ENCODE results near the gene IRX1. TPM values are rescaled to one million over a fixed set of nuclear protein-coding genes. Genes with fewer than 3 reads are reported as not detected.

The IRX1 gene
- total RNA-seq, 6 donors from 2014 or later: 12.1 to 35.1 (median 18.2) TPM

DNA sequence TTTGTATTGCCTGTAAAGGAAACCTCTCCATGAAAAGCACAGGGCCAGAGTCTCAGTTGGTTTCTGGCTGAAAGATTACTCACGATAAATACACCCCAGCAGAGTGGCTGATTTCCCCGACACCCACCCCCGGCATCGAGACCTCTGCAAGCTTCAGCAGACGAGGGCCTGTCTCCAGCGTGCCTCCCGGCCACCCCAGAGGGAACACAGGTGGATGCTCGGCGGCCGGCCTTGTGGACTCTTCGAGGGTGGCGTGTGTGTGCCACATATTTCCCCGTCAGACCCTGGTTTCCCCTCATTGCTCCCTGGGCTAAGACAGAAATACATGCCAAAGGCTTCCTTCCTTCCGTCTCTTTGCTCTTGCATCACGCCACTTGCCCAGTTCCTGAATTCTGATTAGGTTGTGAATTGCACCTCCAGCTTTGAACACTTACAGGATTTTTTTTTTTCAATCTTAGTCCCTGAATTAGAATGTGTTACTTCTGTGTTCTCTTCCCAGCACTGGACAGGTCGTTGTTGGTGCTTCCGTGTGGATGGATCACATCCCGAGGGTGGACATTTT, 13.6 kb downstream of the IRX1 start:
- 64 to 69% methylated on average over 18 of the region's 18 CpGs for WGBS, 2 donors
- Histone ChIP-seq H3K27me3 (peaks cover 0 to 2% (median 0%) of the 10 kb centered on the region in 4 donors), H3K27ac (no peak overlapping the region), H3K4me1 (no peaks in the 10 kb centered on the region), H3K9me3 (no peaks in the 10 kb centered on the region), H3K36me3 (no peaks in the 10 kb centered on the region), H3K4me3 (no peak overlapping the region)
- no peak for ATAC-seq (ENCODE audit: low FRiP score in 2 of 2)
- DNase-seq: peak in 1 of 2 donors; percentile 63
- TF ChIP-seq, protein P1, sequence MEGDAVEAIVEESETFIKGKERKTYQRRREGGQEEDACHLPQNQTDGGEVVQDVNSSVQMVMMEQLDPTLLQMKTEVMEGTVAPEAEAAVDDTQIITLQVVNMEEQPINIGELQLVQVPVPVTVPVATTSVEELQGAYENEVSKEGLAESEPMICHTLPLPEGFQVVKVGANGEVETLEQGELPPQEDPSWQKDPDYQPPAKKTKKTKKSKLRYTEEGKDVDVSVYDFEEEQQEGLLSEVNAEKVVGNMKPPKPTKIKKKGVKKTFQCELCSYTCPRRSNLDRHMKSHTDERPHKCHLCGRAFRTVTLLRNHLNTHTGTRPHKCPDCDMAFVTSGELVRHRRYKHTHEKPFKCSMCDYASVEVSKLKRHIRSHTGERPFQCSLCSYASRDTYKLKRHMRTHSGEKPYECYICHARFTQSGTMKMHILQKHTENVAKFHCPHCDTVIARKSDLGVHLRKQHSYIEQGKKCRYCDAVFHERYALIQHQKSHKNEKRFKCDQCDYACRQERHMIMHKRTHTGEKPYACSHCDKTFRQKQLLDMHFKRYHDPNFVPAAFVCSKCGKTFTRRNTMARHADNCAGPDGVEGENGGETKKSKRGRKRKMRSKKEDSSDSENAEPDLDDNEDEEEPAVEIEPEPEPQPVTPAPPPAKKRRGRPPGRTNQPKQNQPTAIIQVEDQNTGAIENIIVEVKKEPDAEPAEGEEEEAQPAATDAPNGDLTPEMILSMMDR (IDR thresholded peaks at IDR 0.05): no peak
- TF ChIP-seq EP300 (IDR thresholded peaks at IDR 0.05): no peak
- no peak for TF ChIP-seq POLR2AphosphoS5 (IDR thresholded peaks at IDR 0.05)
- no peak for TF ChIP-seq POLR2A (IDR thresholded peaks at IDR 0.05)

DNA sequence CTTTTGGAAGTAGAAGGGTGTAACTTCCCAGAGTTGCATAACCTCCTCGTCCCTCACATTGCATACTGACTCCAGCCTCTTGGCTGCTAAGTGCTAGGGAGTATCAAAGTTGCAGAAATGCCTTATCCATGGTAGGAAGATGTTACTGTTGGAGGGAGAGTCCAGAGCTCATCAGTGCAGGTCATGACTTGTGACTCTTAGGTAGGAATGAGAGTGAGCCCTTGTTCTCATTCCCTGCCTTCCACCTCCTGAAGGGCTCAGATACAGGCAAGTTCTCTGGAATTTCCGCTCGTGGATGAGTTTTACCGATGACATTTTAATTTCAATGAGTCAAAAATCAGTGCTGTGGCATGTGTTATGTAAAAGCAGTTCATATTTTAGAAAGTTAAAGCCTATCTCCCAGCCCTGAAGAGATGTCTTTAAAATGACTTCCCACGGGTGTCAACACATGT, 17.0 kb downstream of the IRX1 start:
- peak in 1 of 2 donors; percentile 53 for ATAC-seq (ENCODE audit: low FRiP score in 2 of 2)

DNA sequence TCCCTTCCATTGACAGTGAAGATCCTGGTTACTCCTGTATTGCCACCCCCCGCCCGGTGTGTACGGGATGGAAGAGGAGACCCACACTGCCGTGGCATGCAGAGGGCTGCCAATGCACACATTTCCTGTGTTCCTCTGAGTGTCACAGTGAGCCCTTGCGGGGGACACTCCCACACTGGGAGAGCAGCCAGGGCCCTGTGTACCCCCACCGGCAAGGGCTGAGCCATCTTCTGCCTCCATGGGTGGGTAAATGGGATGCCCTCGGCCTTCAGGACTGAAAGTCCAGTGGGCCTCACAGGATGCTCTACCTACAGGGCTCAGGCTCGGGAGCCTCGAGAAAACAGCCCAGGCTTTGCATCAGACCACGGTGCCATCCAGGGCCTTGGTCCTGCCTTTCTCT, 18.1 kb downstream of the IRX1 start:
- ATAC-seq (ENCODE audit: low FRiP score in 2 of 2): no peak
- Histone ChIP-seq H3K27ac (no peak overlapping the region), H3K4me1 (no peaks in the 10 kb centered on the region), H3K4me3 (no peak overlapping the region), H3K36me3 (no peaks in the 10 kb centered on the region), H3K9me3 (no peaks in the 10 kb centered on the region), H3K27me3 (no peaks in the 10 kb centered on the region)
- WGBS, 2 donors: 73 to 87% methylated on average over 3 to 10 of the region's 10 CpGs
- no peak for DNase-seq
- TF ChIP-seq, protein P1 (IDR thresholded peaks at IDR 0.05): no peak
- no peak for TF ChIP-seq POLR2AphosphoS5 (IDR thresholded peaks at IDR 0.05)
- no peak for TF ChIP-seq POLR2A (IDR thresholded peaks at IDR 0.05)
- no peak for TF ChIP-seq EP300 (IDR thresholded peaks at IDR 0.05)

More for the DNA sequence above, 17.0 kb downstream of the IRX1 start:
- no peak overlapping the region for H3K27ac ChIP-seq
- H3K9me3 ChIP-seq: no peaks in the 10 kb centered on the region
- no peaks in the 10 kb centered on the region for H3K36me3 ChIP-seq
- no peak overlapping the region for H3K4me3 ChIP-seq
- no peaks in the 10 kb centered on the region for H3K4me1 ChIP-seq
- DNase-seq: no peak
- 70 to 78% methylated on average over 5 of the region's 5 CpGs for WGBS, 2 donors
- H3K27me3 ChIP-seq: no peaks in the 10 kb centered on the region
- TF ChIP-seq, protein P1 (IDR thresholded peaks at IDR 0.05): no peak

DNA sequence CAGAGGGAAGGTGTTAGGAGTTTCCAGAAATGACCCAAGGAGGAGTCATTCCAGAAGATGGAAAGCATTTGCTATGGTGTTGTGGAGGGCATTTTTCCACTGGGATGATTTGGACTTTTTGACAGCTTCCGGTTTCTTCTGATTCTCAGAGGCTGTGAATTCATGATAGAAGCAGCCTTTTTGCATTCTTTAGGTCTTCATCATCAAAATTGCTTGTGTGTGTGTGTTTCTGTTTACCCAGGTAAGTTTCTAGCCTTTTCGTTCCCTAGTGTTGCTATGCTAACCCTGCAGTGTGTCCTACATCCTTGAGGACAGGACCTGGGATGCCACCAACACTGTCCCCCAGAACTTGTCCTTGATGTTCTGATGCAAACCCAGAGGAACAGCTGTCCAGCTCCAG, 19.6 kb downstream of the IRX1 start:
- 70 to 74% methylated on average over 2 of the region's 2 CpGs for WGBS, 2 donors
- ATAC-seq (ENCODE audit: low FRiP score in 2 of 2) (no peak), DNase-seq (no peak)
- no peaks in the 10 kb centered on the region for H3K36me3 ChIP-seq
- no peaks in the 10 kb centered on the region for H3K9me3 ChIP-seq
- H3K27me3 ChIP-seq: no peaks in the 10 kb centered on the region
- TF ChIP-seq POLR2AphosphoS5 (IDR thresholded peaks at IDR 0.05) (no peak), POLR2A (IDR thresholded peaks at IDR 0.05) (no peak), EP300 (IDR thresholded peaks at IDR 0.05) (no peak)
- TF ChIP-seq, protein P1 (IDR thresholded peaks at IDR 0.05): no peak
- no peak overlapping the region for H3K4me3 ChIP-seq
- no peaks in the 10 kb centered on the region for H3K4me1 ChIP-seq
- no peak overlapping the region for H3K27ac ChIP-seq

DNA sequence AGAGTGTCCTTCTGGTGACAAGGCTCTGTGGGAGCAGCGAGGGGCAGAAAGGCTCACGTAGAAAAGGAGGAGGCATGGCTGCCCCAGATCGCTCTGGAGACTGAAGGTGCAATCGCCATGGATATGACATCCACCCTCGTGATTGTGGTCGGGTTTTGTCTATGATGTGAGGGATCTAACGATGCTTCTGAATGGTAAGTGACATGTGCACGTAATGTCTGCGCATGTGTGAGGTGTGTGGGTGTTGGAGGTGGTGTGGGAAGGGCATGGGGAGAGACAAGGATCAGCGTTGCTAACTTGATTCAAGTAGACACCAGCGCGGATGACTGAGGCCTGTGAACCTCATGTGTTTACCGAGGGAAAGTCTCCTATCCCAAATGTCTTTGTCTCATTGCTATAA, 20.2 kb downstream of the IRX1 start:
- no peaks in the 10 kb centered on the region for H3K27me3 ChIP-seq
- H3K4me3 ChIP-seq: no peak overlapping the region
- no peaks in the 10 kb centered on the region for H3K36me3 ChIP-seq
- H3K27ac ChIP-seq: no peak overlapping the region
- DNase-seq (no peak), ATAC-seq (ENCODE audit: low FRiP score in 2 of 2) (no peak)
- H3K4me1 ChIP-seq: no peaks in the 10 kb centered on the region
- no peaks in the 10 kb centered on the region for H3K9me3 ChIP-seq
- 88 to 92% methylated on average over 13 of the region's 13 CpGs for WGBS, 2 donors
- TF ChIP-seq POLR2AphosphoS5 (IDR thresholded peaks at IDR 0.05) (no peak), POLR2A (IDR thresholded peaks at IDR 0.05) (no peak), EP300 (IDR thresholded peaks at IDR 0.05) (no peak)
- TF ChIP-seq, protein P1 (IDR thresholded peaks at IDR 0.05): no peak

Data from upper lobe of left lung (tissue), 6 donors.